ENCODE results near the gene CEP104.
A peak's percentile ranks its signal among the peaks of the same experiment; 100 is the strongest.

CEP104 gene

GRCh38 chr1:3778590-3779264, 78.3 kb downstream of the CEP104 start:
- no peak for DNase-seq (ENCODE audit: low spot score)

- DNase-seq (ENCODE audit: low spot score): no peak
These were observed 79.1 kb downstream of the CEP104 start for GRCh38 chr1:3777647-3778589.

GRCh38 chr1:3777078-3777547, 79.9 kb downstream of the CEP104 start:
- no peak for DNase-seq (ENCODE audit: low spot score)

- no peak for DNase-seq (ENCODE audit: low spot score)
These were observed 80.6 kb downstream of the CEP104 start for GRCh38 chr1:3776231-3776961.

- peak; percentile 37 for DNase-seq (ENCODE audit: low spot score)
These were observed 81.4 kb downstream of the CEP104 start for GRCh38 chr1:3775490-3776230.

GRCh38 chr1:3774946-3775489, 82.0 kb downstream of the CEP104 start:
- DNase-seq (ENCODE audit: low spot score): no peak

GRCh38 chr1:3774276-3774945, 82.6 kb downstream of the CEP104 start:
- no peak for DNase-seq (ENCODE audit: low spot score)

GRCh38 chr1:3773572-3774275, 83.3 kb downstream of the CEP104 start:
- DNase-seq (ENCODE audit: low spot score): no peak

- DNase-seq (ENCODE audit: low spot score): no peak
These were observed 84.1 kb downstream of the CEP104 start, which contains the start of gene SMIM1 for GRCh38 chr1:3772715-3773571. Gene SMIM1 (plus strand): TSS chr1:3772749. CDS start chr1:3775374, 2,625 bp downstream.

GRCh38 chr1:3772027-3772714, 84.8 kb downstream of the CEP104 start:
- peak; percentile 89 for DNase-seq (ENCODE audit: low spot score)

GRCh38 chr1:3771108-3772026, 85.6 kb downstream of the CEP104 start:
- no peak for DNase-seq (ENCODE audit: low spot score)

GRCh38 chr1:3770047-3770765, 86.8 kb downstream of the CEP104 start:
- DNase-seq (ENCODE audit: low spot score): no peak

GRCh38 chr1:3768811-3769390, 88.1 kb downstream of the CEP104 start:
- no peak for DNase-seq (ENCODE audit: low spot score)

- DNase-seq (ENCODE audit: low spot score): no peak
These were observed 89.6 kb downstream of the CEP104 start for GRCh38 chr1:3767328-3767925.

- no peak for DNase-seq (ENCODE audit: low spot score)
These were observed 93.5 kb downstream of the CEP104 start for GRCh38 chr1:3763351-3764125.
